Measurements from ENCODE around the gene RAB11FIP4.

The RAB11FIP4 gene

GRCh38 chr17:31499771-31500554 lies 108.5 kb downstream of the RAB11FIP4 start:
- Mint-ChIP-seq H3K36me3 (ENCODE audit: insufficient read depth) (peaks cover 3% of the 10 kb centered on the region), H3K4me1 (peaks cover 44% of the 10 kb centered on the region), H3K27ac (ENCODE audit: low read depth) (peak overlapping the region; percentile 76), H3K27me3 (no peaks in the 10 kb centered on the region), H3K4me3 (no peak overlapping the region), H3K9me3 (no peaks in the 10 kb centered on the region)
- no peak for DNase-seq (ENCODE audit: low spot score in 2 of 2)
- ATAC-seq (replicated peaks; ENCODE audit: extremely low read depth, poor library complexity, severe bottlenecking), result no peak

DNA sequence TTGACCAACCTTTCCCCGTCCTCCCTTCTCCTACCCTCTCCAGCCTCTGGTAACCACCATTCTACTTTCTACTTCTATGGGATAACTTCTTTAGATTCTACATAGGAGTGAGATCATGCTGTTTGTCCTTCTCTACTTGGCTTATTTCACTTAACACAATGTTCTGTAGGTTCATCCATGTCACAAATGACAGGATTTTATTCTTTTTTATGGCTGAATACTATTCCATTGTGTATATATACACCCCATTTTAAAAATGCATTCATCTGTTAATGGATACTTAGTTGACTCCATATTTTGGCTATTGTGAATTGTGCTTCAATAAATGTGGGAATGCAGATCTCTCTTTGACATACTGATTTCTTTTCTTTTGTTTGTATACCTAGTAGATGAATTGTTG lies 115.0 kb downstream of the RAB11FIP4 start:
- DNase-seq (ENCODE audit: low spot score in 2 of 2), result no peak
- H3K9me3 Mint-ChIP-seq, result no peaks in the 10 kb centered on the region
- H3K27me3 Mint-ChIP-seq, result no peaks in the 10 kb centered on the region
- peaks cover 19% of the 10 kb centered on the region for H3K36me3 Mint-ChIP-seq (ENCODE audit: insufficient read depth)
- H3K4me3 Mint-ChIP-seq, result no peak overlapping the region
- peak overlapping the region; percentile 37 for H3K27ac Mint-ChIP-seq (ENCODE audit: low read depth)
- peaks cover 68% of the 10 kb centered on the region for H3K4me1 Mint-ChIP-seq
- ATAC-seq (replicated peaks; ENCODE audit: extremely low read depth, poor library complexity, severe bottlenecking), result no peak

GRCh38 chr17:31508288-31509094 lies 117.0 kb downstream of the RAB11FIP4 start:
- H3K4me3 Mint-ChIP-seq, result peak overlapping the region; percentile 80
- peaks cover 23% of the 10 kb centered on the region for H3K36me3 Mint-ChIP-seq (ENCODE audit: insufficient read depth)
- ATAC-seq (replicated peaks; ENCODE audit: extremely low read depth, poor library complexity, severe bottlenecking), result peak; percentile 97
- peaks cover 63% of the 10 kb centered on the region for H3K4me1 Mint-ChIP-seq
- H3K27me3 Mint-ChIP-seq, result no peaks in the 10 kb centered on the region
- H3K27ac Mint-ChIP-seq (ENCODE audit: low read depth), result peak overlapping the region; percentile 91
- no peaks in the 10 kb centered on the region for H3K9me3 Mint-ChIP-seq
- peak; percentile 49 to 82 for DNase-seq (ENCODE audit: low spot score in 2 of 2)

DNA sequence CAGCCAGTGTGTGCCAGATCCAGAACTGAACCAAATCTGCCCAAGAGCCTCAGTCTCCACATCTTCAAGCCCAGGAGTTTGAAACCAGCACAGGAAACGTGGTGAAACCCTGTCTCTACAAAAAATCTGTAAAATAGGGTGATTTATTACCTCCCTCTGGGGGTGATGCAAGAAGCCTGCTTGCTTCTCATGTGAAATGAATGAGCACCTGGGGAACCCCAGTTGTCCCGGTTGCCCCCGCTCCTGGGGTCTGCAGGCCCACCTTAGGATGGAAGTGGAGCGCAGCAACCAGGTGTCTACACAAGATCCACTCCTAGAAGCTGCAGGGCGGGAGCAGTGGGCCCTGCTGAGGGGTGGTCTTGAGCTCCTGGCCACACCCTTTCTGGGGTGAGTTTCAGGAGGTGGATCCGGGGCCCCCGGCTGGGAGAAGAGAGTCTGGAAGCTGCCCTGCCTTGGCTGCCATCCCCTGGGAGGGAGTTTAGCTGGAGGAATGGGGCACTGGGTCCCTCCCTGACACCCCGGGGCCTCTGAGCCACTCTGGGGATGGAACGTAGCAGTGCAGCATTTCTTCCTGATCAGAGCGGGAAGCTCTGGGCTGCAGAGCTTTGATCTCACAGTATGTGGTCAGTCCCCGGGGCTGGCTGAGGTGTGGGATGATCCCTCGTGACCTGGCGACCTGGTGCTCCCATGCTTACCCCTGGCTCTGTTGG lies 117.8 kb downstream of the RAB11FIP4 start:
- DNase-seq (ENCODE audit: low spot score in 2 of 2), result no peak
- Mint-ChIP-seq H3K36me3 (ENCODE audit: insufficient read depth) (peaks cover 24% of the 10 kb centered on the region), H3K4me1 (peaks cover 62% of the 10 kb centered on the region), H3K4me3 (peak overlapping the region; percentile 80), H3K27ac (ENCODE audit: low read depth) (peak overlapping the region; percentile 91), H3K9me3 (no peaks in the 10 kb centered on the region), H3K27me3 (no peaks in the 10 kb centered on the region)
- ATAC-seq (replicated peaks; ENCODE audit: extremely low read depth, poor library complexity, severe bottlenecking), result no peak

- ATAC-seq (replicated peaks; ENCODE audit: extremely low read depth, poor library complexity, severe bottlenecking), result no peak
- H3K36me3 Mint-ChIP-seq (ENCODE audit: insufficient read depth), result peaks cover 24% of the 10 kb centered on the region
Measured at GRCh38 chr17:31509805-31510177, 118.3 kb downstream of the RAB11FIP4 start.

DNA sequence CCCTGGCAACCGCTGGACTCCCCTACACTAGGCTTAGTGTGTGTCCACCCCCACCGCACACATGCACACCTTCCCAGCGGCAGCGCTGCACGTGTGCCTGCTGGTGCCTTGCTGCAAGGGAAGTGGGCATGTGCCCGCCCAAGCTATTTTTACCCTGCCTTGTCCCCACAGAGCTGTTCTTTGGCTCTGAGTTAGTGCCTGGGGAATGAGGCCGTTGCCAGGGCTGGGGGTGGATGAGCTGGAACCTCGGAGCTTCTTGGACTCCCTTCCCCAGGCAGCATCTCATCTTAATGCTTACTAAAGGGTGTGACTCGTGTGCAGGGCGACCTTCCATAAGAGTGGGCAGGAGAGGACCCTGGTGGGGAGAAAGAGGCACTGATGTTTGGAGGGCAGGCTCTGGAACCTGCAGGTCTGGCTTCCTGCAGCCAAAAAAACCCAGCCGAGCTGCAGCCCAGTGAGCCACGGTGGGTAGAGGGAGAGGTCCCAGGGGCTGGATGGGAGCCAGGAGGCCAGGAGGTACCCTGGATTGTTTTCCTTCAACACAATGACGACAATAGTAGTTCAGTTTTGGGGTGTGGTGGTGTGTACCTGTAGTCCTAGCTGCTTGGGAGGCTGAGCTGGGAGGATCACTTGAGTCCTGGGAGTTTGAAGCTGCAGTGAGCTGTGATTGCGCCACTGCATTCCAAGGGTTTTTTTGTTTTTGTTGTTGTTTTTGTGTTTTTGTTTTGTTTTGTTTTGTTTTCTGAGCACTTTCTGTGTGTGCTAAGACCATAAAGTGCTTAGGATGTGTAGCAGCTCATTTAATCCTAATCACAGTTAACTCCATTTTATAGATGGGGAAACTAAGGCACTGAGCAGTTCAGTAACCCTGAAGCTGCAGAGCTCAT lies 119.1 kb downstream of the RAB11FIP4 start:
- Mint-ChIP-seq H3K27me3 (no peaks in the 10 kb centered on the region), H3K36me3 (ENCODE audit: insufficient read depth) (peaks cover 24% of the 10 kb centered on the region), H3K4me1 (peaks cover 66% of the 10 kb centered on the region), H3K4me3 (peak overlapping the region; percentile 80), H3K27ac (ENCODE audit: low read depth) (peak overlapping the region; percentile 91), H3K9me3 (no peaks in the 10 kb centered on the region)
- DNase-seq (ENCODE audit: low spot score in 2 of 2), result no peak
- no peak for ATAC-seq (replicated peaks; ENCODE audit: extremely low read depth, poor library complexity, severe bottlenecking)

More at GRCh38 chr17:31509805-31510177, 118.3 kb downstream of the RAB11FIP4 start:
- peaks cover 63% of the 10 kb centered on the region for H3K4me1 Mint-ChIP-seq
- H3K27me3 Mint-ChIP-seq, result no peaks in the 10 kb centered on the region
- H3K9me3 Mint-ChIP-seq, result no peaks in the 10 kb centered on the region
- no peak for DNase-seq (ENCODE audit: low spot score in 2 of 2)
- peak overlapping the region; percentile 80 for H3K4me3 Mint-ChIP-seq
- peak overlapping the region; percentile 91 for H3K27ac Mint-ChIP-seq (ENCODE audit: low read depth)

- ATAC-seq (replicated peaks; ENCODE audit: extremely low read depth, poor library complexity, severe bottlenecking) (no peak), DNase-seq (ENCODE audit: low spot score in 2 of 2) (no peak)
- no peaks in the 10 kb centered on the region for H3K9me3 Mint-ChIP-seq
- peaks cover 24% of the 10 kb centered on the region for H3K36me3 Mint-ChIP-seq (ENCODE audit: insufficient read depth)
- peak overlapping the region; percentile 80 for H3K4me3 Mint-ChIP-seq
- H3K4me1 Mint-ChIP-seq, result peaks cover 67% of the 10 kb centered on the region
- peak overlapping the region; percentile 91 for H3K27ac Mint-ChIP-seq (ENCODE audit: low read depth)
- H3K27me3 Mint-ChIP-seq, result no peaks in the 10 kb centered on the region
Measured at GRCh38 chr17:31511195-31511578, 119.7 kb downstream of the RAB11FIP4 start.

- no peak for ATAC-seq (replicated peaks; ENCODE audit: extremely low read depth, poor library complexity, severe bottlenecking)
Measured at GRCh38 chr17:31511580-31511979, 120.1 kb downstream of the RAB11FIP4 start.

DNA sequence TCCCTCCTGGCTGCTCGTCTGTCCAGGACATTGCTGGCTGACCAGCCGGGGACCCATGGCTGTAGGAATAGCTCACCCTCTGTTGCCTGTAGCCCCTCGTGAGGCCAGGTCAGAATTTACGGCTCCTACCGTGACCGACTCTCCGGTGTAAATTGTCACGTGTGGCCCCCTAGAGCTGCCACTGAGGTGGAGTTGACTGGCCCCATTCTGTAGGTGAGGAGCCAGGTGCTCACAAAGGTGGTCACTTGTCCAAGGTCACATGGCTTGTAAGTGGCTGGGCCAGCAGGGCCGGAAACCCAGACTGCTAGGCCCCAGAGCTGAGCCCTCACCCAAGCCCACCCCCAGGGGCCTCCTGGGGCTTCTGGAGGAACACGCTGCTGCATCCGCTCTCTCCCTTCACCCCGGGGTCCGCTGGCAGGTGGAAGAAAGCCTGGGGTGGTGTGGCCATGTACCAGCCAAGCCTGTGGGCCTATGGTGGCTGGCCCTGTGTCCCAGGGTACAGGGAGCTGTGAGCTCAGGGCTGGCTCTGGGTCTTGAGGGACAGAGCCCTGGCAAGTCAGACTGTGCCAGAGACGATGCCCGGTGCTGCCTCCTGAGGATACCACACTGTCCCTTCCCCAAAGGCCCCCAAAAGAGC lies 120.7 kb downstream of the RAB11FIP4 start:
- H3K4me1 Mint-ChIP-seq, result peaks cover 60% of the 10 kb centered on the region
- H3K9me3 Mint-ChIP-seq, result no peaks in the 10 kb centered on the region
- H3K36me3 Mint-ChIP-seq (ENCODE audit: insufficient read depth), result peaks cover 26% of the 10 kb centered on the region
- no peak for ATAC-seq (replicated peaks; ENCODE audit: extremely low read depth, poor library complexity, severe bottlenecking)
- no peak for DNase-seq (ENCODE audit: low spot score in 2 of 2)
- no peak overlapping the region for H3K4me3 Mint-ChIP-seq
- H3K27ac Mint-ChIP-seq (ENCODE audit: low read depth), result no peak overlapping the region
- no peaks in the 10 kb centered on the region for H3K27me3 Mint-ChIP-seq

More at GRCh38 chr17:31511580-31511979, 120.1 kb downstream of the RAB11FIP4 start:
- Mint-ChIP-seq H3K27me3 (no peaks in the 10 kb centered on the region), H3K27ac (ENCODE audit: low read depth) (peak overlapping the region; percentile 91), H3K36me3 (ENCODE audit: insufficient read depth) (peaks cover 25% of the 10 kb centered on the region), H3K9me3 (no peaks in the 10 kb centered on the region), H3K4me3 (peak overlapping the region; percentile 80), H3K4me1 (peaks cover 66% of the 10 kb centered on the region)
- no peak for DNase-seq (ENCODE audit: low spot score in 2 of 2)

GRCh38 chr17:31512796-31513195 lies 121.3 kb downstream of the RAB11FIP4 start:
- no peak overlapping the region for H3K4me3 Mint-ChIP-seq
- H3K9me3 Mint-ChIP-seq, result no peaks in the 10 kb centered on the region
- H3K4me1 Mint-ChIP-seq, result peaks cover 56% of the 10 kb centered on the region
- ATAC-seq (replicated peaks; ENCODE audit: extremely low read depth, poor library complexity, severe bottlenecking) (no peak), DNase-seq (ENCODE audit: low spot score in 2 of 2) (no peak)
- peaks cover 28% of the 10 kb centered on the region for H3K36me3 Mint-ChIP-seq (ENCODE audit: insufficient read depth)
- peak overlapping the region; percentile 32 for H3K27ac Mint-ChIP-seq (ENCODE audit: low read depth)
- no peaks in the 10 kb centered on the region for H3K27me3 Mint-ChIP-seq

GRCh38 chr17:31513731-31514427 lies 122.4 kb downstream of the RAB11FIP4 start:
- Mint-ChIP-seq H3K27me3 (no peaks in the 10 kb centered on the region), H3K4me1 (peaks cover 45% of the 10 kb centered on the region), H3K27ac (ENCODE audit: low read depth) (peak overlapping the region; percentile 32), H3K4me3 (no peak overlapping the region), H3K36me3 (ENCODE audit: insufficient read depth) (peaks cover 26% of the 10 kb centered on the region), H3K9me3 (no peaks in the 10 kb centered on the region)
- ATAC-seq (replicated peaks; ENCODE audit: extremely low read depth, poor library complexity, severe bottlenecking), result no peak
- no peak for DNase-seq (ENCODE audit: low spot score in 2 of 2)
